HT-29 (cell line): ENCODE results near the gene CHD5. TPM values are rescaled to one million over a fixed set of nuclear protein-coding genes. Genes with fewer than 3 reads are reported as not detected.
A peak's percentile ranks its signal among the peaks of the same experiment; 100 is the strongest.

Experiments
- DNase-seq: peaks from one replicate; pipeline ENCODE4 v3.0.0-alpha.2; 2015; ENCODE audit warnings: low spot score
- total RNA-seq: library from RNA; depleted of rRNA; stranded (reverse); fragments of >200 nt; shearing (Covaris generic); gene quantifications from 2 replicates; pipeline ENCODE4 v1.2.3, GENCODE V29; 2014

CHD5 gene
- total RNA-seq, 1 experiment from 2014 or later = 0.25 TPM

DNA sequence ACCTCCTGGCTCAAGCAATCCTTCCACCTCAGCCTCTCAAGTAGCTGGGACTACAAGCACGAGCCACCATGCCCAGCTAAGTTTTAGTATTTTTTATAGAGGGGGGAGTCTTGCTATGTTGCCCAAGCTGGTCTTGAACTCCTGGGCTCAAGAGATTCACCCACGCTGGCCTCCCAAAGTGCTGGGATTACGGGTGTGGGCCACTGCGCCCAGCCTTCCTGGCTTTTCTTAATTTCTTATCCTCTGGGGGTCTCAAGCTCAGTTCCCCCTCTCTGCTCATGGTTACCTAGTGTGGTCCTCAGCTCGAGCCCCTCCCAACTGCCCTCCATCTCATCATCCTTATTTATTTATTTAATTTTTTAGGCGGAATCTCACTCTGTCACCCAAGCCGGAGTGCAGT lies 22.1 kb upstream of the CHD5 start:
- DNase-seq = no peak

DNA sequence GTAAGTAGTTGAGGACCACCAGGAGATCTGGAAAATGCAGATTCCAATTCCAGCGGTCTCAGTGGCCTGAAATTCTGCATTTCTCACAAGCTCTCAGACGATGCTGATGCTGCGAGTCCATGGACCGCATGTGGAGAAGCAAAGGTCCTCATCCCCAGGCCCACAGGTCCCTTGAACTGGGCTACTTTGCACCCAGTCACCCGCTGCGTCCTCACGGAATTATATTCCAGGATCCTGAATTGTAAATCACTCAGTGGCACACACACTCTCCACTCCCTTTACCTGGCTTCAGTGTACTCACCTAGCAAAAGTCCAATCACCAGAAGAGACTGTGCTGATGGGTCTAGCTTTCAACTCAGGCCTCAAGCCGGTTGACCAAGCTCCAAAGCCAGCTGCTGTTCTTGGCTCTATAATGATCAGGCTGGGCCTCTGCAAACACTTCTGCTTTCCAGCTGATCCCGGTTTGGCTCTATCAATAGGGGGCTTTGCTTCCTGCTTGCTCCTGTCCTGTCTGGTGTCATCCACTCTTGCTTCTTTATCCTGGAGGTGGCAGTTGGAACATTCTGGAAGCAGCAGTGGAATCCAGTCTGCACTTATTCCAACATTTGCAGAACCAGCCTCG lies 20.2 kb upstream of the CHD5 start:
- DNase-seq = no peak

DNA sequence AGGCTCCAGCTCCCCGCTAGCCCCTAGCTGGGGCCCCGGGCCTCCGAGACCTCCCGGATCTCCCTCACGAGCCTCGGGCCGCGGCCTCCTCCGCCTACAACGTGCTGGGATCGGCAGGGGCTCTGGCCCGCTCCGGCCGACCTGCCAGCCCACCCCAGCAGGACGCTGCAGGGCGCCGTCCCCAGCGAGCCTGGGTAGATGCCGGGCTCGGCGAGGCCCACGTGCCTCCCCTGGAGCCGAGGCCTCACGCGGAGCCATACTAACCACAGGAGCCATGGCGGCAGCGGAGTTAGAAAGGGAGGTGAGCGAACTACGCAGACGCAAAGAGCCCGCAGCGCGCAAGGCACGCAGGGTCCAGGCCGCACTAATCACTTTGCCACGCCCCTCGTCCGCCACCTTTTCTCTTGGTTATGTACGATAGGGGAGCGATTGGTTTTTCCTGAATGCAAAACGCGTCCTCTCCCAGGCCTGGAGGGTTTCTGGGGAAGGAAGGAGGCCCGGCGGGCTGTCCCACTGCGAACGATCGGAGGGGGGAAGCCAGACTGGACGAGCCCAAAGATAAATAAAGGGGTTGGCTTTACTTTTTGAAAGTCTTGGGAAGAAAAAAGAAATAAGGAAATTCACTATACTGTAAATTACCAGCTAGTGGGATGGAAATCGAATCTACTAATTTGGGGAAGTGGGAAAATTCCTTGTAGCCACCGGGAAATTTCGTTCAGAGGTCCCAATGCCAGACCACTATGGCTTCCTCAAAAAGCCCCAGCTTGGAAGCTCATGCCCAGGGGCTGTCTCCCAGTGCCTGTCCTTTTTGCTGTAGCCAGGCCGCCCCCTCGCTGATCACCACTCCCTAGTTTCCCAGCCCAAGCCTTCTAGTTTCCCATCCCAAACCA lies 19.4 kb upstream of the CHD5 start, which contains the start of gene RPL22:
RPL22 (minus strand) TSS at position 298 of the 890 bp plus-strand sequence; CDS start at position 276, 22 bp downstream.
- DNase-seq = peak; percentile 99

DNA sequence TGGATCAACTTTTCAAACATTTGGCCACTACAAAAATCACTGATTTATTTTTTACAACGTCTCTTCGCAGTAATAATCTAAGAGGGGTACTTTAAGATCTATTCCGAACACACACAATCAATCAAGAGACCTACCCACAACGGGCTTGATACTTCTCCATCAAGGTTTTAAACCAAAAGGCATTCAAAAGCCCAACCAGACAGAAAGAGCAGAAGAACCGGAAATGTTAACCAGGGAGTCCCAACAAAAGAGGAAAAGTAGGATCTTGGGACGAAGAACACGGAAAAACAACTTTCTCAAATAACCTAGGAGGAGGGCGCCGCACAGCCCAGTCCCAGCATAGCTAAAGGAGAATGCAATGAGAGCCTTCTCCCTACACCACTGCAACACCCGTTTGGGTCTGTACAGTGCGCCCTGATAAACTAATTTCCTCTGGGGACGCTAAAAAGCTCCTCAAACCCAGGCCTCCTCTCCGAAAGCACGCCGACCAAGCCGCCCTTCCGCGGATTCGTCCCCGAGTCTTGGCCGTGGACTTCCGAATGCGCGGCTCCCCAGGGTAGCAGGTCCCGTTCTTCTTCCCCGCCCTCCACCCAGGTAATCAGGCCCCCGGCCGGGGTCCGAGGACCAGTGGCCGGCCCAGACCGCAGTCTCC lies 18.7 kb upstream of the CHD5 start:
- DNase-seq = peak; percentile 22

DNA sequence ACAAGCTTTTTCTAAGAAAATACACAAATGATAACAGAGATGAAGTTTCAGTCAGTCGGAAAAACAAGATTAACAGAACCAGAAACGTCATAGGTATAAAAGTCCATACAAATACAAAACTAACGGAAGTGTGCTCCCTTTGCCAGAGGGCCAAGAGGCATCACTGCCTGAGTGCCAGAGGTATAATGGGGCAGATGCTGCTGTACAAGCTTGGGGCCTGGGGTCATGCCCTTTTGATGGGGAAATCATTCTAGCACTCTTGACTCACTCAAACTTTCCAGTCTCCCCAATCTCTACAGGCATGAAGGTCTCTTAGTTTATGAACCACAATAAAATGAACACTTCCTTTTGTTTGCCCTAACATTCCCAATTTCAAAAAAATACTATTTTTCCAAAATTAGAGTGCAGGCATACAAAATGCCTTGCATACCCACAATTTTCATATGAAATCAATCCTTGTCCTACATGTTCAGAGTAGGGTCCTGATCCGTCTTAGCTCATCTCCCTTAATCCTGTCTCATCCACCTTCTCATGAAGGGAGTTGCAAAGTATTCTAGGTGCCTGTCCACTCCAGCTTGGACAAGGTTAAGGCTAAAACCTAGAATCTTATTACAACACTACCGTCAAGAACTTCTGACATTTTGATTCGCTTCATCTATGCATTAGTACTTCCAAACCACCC lies 17.8 kb upstream of the CHD5 start:
- no peak for DNase-seq

DNA sequence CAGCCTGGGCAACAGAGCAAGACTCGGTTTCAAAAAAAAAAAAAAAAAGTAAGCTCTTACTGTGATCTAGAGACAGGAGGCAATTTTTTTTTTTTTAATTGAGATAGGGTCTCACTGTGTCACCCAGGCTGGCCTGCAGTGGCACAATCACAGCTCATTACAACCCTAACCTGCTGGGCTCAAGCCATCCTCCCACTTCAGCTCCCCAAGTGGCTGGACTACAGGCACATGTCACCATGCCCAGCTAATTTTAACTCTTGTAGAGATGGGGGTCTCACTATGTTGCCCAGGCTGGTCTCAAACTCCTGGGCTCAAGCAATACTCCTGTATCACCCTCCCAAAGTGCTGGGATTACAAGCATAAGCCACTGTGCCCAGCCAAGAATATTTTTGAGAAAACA lies 11.8 kb upstream of the CHD5 start:
- DNase-seq = no peak

DNA sequence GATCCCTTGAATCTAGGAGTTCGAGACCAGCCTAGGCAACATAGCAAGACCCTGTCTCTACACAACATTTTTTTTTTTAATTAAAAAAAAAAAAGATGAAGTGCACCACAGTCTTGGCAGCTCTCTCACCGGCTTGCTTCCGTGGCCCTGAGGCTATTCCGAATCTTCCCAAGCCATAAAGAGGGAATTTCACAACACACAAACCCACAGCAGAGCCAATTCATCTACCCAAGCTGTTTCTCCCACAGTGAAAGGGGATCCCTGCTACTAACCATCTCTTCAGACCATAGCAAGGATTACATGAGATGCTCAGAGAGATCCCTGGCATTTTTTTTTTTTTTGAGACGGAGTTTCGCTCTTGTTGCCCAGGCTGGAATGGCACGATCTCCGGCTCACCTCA lies 8.3 kb upstream of the CHD5 start:
- no peak for DNase-seq

DNA sequence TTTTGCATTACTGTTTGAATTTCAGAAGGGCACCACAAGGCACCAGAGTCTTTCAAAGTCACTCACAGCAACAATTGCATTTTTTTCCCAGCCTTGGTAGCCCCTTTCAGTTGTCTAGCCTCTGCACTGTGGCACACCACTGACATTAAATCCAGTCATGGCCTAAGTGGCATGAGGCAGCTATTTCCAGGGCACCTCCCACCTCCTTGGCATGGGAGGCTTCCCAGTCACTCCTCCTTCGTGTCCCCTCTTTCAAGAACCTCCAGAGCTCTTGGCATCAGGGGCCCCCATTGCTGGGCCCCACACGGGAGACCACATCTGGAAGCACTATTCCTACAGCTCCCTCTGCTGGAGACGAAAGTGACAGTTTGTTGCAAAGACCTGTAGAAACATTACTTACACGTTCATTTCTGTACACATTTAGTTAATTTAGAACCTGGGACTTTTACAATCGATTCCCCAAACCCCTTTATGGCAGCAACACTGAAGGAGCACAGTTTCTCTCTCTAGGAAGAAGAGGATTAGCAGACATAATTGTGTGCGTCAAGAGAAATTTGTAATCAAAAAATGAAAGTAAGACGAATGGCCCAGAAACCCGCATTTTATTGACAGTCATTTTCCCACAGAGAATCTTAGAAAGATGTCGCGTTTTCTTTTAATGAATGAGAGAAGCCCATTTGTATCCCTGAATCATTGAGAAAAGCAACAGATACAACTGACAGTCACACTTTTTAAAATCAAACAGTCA lies 5.7 kb upstream of the CHD5 start:
- DNase-seq = peak; percentile 60

DNA sequence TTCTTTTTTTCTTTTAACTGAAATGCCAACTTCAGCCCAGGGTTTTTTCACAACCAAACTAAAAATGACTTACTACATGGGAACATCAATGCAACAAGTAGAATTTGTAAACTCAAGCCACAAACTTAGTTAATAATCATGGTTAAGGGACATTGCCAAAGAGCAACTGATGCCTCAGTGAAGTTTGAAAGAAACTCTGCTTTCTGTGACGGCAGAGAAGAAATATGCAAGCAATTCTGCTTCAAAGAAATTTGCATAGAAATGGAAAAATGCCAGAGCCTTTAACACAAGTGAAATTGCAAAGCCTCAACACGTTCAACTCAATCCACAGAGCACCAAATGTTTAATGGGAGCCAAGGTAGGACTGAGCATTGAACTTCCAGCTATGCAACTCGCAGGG lies 5.0 kb upstream of the CHD5 start:
- no peak for DNase-seq

DNA sequence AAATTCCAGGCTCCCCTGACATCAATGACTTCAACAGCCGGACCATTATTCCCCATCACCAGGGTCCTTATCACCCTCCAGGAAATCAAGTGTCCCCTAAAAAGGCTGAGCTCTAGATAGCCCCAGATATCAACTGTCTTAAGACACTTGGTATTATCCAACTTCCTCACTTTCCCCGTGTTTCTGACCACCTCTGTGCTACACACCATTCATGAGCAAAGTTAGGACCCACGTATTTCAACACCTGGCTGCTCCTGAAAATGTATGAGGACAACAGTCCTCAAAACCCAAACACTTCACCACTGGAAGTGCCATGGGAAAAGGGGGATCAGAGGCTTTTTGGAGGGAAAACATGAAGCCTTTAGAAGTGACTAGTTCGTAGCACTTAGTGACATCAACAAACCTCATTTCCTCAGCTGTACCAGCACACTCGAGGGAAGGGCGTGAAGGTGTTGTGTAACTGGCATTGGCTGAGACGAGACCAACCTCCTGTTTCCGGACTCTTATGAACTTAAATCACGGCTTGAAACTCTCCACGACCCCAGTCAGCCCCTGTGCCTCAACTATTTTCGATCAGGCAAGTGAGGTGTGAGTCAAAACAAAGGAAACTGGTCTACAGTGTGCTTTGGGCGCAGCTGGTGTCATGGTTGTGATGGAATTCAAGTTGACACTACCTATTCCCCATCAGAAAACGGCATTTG lies 4.1 kb upstream of the CHD5 start:
- DNase-seq = peak; percentile 7

DNA sequence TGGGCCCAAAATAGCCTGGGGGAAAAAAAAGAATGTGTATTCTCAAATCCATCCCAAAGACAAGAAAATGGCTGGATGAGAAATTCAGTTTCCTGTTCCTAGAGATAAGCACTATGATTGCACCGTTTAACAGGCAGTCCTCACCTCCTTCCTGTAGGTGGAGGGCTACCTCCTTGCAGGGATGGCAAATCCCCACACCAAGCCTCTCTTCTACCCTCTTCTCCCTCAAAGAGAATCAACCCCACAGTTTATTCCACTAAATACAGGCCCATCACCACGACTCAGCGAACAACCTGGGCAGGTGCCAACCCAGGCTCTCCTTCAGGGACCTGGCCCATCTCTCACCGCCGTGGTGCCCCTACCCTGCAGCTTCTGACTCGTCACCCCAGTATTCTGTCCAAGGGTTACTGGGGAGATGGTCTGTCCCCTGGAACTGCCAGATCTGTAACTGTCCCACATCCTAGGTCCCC lies 3.4 kb upstream of the CHD5 start:
- peak; percentile 26 for DNase-seq

DNA sequence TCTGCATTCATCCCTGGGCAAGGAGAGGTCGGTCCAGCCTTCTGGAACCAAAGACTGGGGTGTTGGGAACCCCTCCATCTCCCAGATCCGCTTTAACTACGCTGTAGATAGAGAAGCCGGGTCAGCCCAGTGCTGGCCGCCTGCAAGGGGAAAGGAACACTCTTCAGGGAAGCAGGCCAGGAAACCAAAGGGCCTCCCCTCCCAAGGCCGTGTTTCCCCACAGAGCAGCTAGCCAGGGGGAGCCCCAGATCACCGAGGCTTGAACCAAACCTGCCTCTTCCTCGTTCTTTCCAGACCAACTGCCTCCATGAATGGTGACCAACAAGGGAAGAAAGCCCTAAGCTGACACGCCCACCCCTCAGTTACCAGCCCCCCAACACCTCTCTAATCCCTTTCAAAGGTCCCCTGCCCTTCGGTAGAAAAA lies 1.2 kb upstream of the CHD5 start:
- peak; percentile 20 for DNase-seq

DNA sequence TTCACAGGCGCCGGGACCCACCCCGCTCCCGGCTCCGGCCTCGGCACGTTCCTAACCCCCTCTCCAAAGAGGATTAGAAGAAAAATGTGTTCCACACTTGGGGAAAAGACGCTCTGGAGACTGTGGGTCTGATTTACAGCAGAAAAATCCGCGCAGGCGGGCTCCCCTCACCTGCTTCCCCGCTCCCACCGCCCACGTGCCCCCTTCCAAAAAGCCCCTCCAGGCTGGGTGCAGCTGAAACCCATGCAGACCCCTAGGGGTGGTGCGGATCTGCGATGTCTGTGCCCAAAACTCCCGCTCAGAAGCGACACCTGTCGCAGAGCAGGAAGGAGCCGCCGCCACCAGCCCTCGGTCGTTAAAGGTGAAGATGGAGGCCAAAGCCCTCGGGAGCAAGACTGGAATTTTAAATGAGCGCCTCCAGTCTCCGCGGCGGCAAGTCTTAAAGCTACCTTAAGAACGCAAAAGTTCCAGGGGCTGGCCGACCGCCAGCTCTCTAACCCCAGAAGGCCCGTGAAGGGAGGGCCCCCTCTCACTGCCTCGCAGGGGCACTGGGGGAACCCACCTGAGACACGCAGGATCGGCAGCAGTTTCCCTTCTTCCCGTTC lies 688 bp upstream of the CHD5 start:
- DNase-seq = no peak

DNA sequence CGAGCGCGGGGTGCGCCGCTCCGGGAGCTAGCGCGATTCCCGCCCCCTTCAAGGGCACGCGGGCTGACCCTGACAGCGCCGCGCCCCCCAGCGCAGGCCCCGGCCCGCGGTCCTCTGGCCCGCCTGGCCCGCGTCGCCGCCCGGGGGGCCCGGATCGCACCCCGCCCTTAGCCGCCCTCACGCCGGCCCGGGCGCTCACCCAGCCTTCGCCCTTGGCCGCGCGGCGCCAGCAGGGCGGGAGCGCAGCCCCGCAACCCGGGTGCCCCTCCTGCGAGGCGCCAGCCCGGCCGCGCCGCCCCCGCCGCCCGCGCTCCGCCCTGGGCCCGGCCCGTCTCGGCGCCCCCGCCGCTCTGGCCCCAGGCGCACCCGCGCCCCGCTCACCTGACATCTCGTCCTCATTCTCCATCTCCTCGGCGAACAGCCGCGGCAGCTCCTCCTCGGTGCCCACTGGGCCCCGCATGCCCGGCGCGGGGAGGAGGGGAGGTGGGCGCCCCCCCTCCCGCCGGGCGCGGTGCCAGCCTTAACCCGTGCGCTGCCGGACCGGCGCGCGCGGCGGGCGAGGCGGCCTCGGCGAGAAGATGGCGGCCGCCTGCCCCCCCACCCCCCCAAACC lies 451 bp downstream of the CHD5 start:
- no peak for DNase-seq

DNA sequence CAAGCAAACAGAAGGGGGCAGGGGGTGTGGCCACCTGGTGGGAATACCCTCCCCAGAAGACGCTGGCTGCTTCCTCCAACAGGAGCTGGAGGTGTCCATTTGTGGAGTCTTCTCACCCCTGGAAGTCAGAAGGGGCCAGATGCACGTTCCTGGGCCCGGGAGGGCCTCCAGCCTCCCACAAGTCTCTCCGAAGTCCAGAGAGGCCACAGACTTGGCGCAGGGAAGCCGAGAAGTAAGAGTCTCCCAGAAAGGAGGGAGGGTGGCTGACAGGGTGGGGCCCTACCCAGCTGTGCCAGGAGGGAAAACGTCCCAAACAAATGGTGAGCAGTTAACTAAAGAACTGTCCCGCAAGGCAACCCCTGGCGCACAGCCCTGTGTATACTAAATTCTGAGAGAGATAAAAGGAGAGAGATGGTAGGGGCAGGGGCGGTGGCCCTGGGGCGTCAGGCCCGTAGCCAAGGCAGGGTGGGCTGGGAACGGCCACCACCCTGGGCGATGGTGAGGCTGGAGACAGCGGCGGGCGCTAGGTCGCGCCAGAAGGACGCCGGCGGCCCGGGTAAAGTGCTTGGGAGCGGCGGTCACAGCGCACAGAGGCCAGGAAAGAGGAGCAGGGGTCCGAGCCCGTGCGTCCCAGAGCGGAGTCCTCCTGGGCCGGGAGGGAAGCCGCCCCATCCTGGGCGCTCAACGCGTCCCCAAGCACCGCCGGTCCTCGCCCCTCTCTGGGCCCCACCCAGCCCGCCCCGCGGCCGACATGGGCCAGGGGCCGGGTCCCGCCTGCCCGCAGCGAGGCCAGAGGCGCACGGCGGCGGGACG lies 1.2 kb downstream of the CHD5 start:
- no peak for DNase-seq

DNA sequence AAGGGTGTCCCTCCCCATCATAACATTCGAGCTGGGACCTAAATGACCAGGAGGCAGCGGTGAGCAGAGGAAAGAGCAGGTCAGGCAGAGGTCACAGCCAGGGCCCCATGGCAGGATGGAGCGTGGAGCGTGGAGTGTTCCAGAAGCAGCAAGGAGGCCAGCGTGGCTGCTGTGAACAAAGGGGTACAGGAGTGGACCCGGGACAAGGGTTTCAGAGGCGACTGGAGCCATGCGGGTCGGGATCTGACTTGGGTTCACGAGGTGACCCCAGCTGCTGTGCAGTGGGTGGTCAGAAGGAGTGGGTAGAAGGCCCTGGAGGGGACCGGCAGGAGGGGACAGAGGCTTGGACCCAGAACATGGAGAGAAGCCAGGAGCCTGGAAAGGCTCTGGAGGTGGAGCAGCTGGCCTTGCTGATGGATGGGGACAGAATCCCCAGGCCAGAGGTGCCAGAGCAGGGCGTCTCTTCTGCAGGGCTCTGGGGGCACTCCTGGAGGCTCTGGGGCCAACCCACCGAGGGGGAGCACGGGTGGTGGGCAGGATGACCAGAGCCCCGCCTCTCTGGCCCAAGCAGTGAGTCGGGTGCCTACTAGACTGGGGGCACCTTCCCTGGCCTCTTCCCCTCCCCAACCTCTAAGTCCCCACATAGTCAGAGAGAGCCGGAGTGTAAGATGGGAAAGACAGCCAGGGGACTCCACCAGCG lies 2.3 kb downstream of the CHD5 start:
- DNase-seq = no peak

DNA sequence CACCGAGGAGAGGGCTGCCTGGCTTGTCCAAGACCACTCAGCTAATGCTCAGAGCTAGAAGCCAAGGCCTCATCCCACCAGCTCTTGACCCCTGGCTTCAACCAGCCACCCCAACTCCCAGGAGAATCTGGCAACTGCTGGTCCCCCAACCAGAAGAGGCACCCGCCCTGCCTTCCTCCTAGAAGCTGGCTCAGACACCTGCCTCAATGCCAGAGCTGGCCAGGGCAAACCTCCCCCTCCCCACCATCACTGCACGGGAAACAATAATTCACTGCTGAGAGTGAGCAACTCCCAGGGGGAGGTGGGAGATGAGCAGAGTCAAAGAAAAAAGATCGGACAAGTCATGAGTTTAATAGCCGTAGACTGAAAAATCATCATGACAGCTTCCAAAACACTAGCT lies 3.3 kb downstream of the CHD5 start:
- no peak for DNase-seq

DNA sequence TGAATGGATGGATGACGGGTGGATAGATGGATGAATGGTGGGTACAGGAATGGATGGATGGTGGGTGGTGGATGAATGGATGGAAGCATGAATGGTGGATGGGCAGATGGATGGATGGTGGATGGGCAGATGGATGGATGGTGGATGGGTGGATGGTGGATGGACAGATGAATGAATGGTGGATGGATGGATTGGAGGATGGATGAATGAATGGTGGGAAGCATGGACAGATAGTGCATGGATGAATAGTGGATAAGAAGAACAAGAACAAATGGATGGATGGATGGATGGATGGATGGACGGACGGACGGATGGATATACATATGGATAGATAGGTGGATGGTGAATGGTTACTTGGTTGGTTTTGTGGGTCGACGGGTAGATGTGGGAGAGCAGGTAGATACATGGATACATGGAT lies 4.7 kb downstream of the CHD5 start:
- no peak for DNase-seq
